Measurements from ENCODE around the gene LAP3. TPM values are rescaled to one million over a fixed set of nuclear protein-coding genes. Genes with fewer than 3 reads are reported as not detected.

LAP3 gene
- polyA plus RNA-seq, 3 donors: 98.3 to 127 (median 108) TPM

GRCh38 chr4:17646693-17647092 lies 69.7 kb downstream of the LAP3 start:
- no peak overlapping the region for H3K4me3 Mint-ChIP-seq
- intact Hi-C loops (cut with micrococcal nuclease): no loop called here
- Histone ChIP-seq H2AFZ (ENCODE audit: insufficient read depth, low read depth, low read length, poor library complexity, severe bottlenecking) (no peak overlapping the region), H3K27me3 (ENCODE audit: control insufficient read depth in 2 of 2, insufficient read depth in 2 of 2, low read length in 2 of 2) (no peaks in the 10 kb centered on the region), H3K9ac (ENCODE audit: insufficient read depth, low read length, poor library complexity, severe bottlenecking) (no peak overlapping the region), H3K4me3 (replicated peaks in 1 of 3; ENCODE audit: low read depth in 2 of 3, low read length in 3 of 3) (no peak overlapping the region), H3K4me2 (replicated peaks; ENCODE audit: extremely low read depth, low read length, poor library complexity, severe bottlenecking) (no peak overlapping the region), H4K20me1 (ENCODE audit: insufficient read depth, low read length) (no peaks in the 10 kb centered on the region), H3K4me1 (ENCODE audit: control insufficient read depth in 1 of 2, insufficient read depth in 2 of 2, low read length in 2 of 2) (no peaks in the 10 kb centered on the region), H3K9me3 (replicated peaks in 1 of 2; ENCODE audit: control insufficient read depth in 1 of 2, insufficient read depth in 1 of 2, low read length in 2 of 2) (peaks cover 0 to 9% of the 10 kb centered on the region in 2 donors), H3K27ac (ENCODE audit: low read depth in 1 of 2, low read length in 2 of 2) (no peak overlapping the region), H3K36me3 (replicated peaks in 1 of 2; ENCODE audit: control insufficient read depth in 1 of 2, insufficient read depth in 2 of 2, low read length in 2 of 2) (no peaks in the 10 kb centered on the region), H3K79me2 (ENCODE audit: insufficient read depth, low read length) (no peaks in the 10 kb centered on the region)
- no peaks in the 10 kb centered on the region for H3K36me3 Mint-ChIP-seq
- TF ChIP-seq, protein P1, sequence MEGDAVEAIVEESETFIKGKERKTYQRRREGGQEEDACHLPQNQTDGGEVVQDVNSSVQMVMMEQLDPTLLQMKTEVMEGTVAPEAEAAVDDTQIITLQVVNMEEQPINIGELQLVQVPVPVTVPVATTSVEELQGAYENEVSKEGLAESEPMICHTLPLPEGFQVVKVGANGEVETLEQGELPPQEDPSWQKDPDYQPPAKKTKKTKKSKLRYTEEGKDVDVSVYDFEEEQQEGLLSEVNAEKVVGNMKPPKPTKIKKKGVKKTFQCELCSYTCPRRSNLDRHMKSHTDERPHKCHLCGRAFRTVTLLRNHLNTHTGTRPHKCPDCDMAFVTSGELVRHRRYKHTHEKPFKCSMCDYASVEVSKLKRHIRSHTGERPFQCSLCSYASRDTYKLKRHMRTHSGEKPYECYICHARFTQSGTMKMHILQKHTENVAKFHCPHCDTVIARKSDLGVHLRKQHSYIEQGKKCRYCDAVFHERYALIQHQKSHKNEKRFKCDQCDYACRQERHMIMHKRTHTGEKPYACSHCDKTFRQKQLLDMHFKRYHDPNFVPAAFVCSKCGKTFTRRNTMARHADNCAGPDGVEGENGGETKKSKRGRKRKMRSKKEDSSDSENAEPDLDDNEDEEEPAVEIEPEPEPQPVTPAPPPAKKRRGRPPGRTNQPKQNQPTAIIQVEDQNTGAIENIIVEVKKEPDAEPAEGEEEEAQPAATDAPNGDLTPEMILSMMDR (IDR thresholded peaks at IDR 0.05): no peak
- H3K4me1 Mint-ChIP-seq: no peaks in the 10 kb centered on the region
- H3K27ac Mint-ChIP-seq: peak overlapping the region in 1 of 7 donors; percentile 37
- peaks cover 0 to 11% (median 3%) of the 10 kb centered on the region in 3 donors for H3K27me3 Mint-ChIP-seq (ENCODE audit: low read depth in 3 of 3)
- WGBS (ENCODE audit: insufficient coverage): 17% methylated on average over 1 of the region's 3 CpGs
- no peak for DNase-seq
- peaks cover 0 to 15% (median 9%) of the 10 kb centered on the region in 7 donors for H3K9me3 Mint-ChIP-seq

GRCh38 chr4:17647176-17647806 lies 70.3 kb downstream of the LAP3 start:
- H3K9me3 Mint-ChIP-seq: peaks cover 0 to 14% (median 9%) of the 10 kb centered on the region in 7 donors
- DNase-seq: no peak
- intact Hi-C loops (cut with micrococcal nuclease): no loop called here
- WGBS (ENCODE audit: insufficient coverage): 94% methylated on average over 6 of the region's 9 CpGs
- Histone ChIP-seq H3K4me3 (replicated peaks in 1 of 3; ENCODE audit: low read depth in 2 of 3, low read length in 3 of 3) (no peak overlapping the region), H3K4me2 (replicated peaks; ENCODE audit: extremely low read depth, low read length, poor library complexity, severe bottlenecking) (no peak overlapping the region), H3K27ac (ENCODE audit: low read depth in 1 of 2, low read length in 2 of 2) (no peak overlapping the region), H3K9ac (ENCODE audit: insufficient read depth, low read length, poor library complexity, severe bottlenecking) (no peak overlapping the region), H3K4me1 (ENCODE audit: control insufficient read depth in 1 of 2, insufficient read depth in 2 of 2, low read length in 2 of 2) (no peaks in the 10 kb centered on the region), H3K27me3 (ENCODE audit: control insufficient read depth in 2 of 2, insufficient read depth in 2 of 2, low read length in 2 of 2) (no peaks in the 10 kb centered on the region), H4K20me1 (ENCODE audit: insufficient read depth, low read length) (no peaks in the 10 kb centered on the region), H3K79me2 (ENCODE audit: insufficient read depth, low read length) (no peaks in the 10 kb centered on the region), H2AFZ (ENCODE audit: insufficient read depth, low read depth, low read length, poor library complexity, severe bottlenecking) (no peak overlapping the region), H3K9me3 (replicated peaks in 1 of 2; ENCODE audit: control insufficient read depth in 1 of 2, insufficient read depth in 1 of 2, low read length in 2 of 2) (peaks cover 0 to 6% of the 10 kb centered on the region in 2 donors), H3K36me3 (replicated peaks in 1 of 2; ENCODE audit: control insufficient read depth in 1 of 2, insufficient read depth in 2 of 2, low read length in 2 of 2) (no peaks in the 10 kb centered on the region)
- no peak overlapping the region for H3K27ac Mint-ChIP-seq
- H3K4me3 Mint-ChIP-seq: no peak overlapping the region
- no peaks in the 10 kb centered on the region for H3K4me1 Mint-ChIP-seq
- no peaks in the 10 kb centered on the region for H3K36me3 Mint-ChIP-seq
- TF ChIP-seq, protein P1 (IDR thresholded peaks at IDR 0.05): no peak
- H3K27me3 Mint-ChIP-seq (ENCODE audit: low read depth in 3 of 3): peaks cover 0 to 12% (median 3%) of the 10 kb centered on the region in 3 donors

Measured in CD14-positive monocyte (primary cell).